ENCODE results near the gene OLR1.
"Not testable (repeated sequence)": the region's sequence is repeated elsewhere in the genome, so short reads cannot be mapped to it uniquely, and the experiment has no call there.

Gene OLR1

GRCh38 chr12:10190558-10191388 lies 18.8 kb upstream of the OLR1 start:
- peak; percentile 30 to 55 for DNase-seq

GRCh38 chr12:10189653-10190052 lies 17.7 kb upstream of the OLR1 start:
- DNase-seq, result no peak

DNA sequence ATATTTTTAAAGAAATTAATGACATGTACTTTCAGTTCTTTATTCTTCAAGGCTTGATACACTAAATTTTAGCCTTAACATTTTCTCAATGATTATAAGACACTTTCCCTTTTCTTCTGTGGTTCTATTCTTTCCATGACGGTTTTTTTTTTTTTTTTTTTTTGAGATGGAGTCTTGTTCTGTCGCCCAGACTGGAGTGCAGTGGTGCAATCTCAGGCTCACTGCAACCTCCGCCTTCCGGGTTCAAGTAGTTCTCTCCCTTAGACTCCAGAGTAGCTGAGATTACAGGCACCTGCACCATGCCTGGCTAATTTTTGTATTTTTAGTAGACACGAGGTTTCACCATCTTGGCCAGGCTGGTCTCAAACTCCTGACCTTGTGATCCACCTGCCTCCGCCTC lies 15.0 kb upstream of the OLR1 start:
- not testable (repeated sequence) for DNase-seq

DNA sequence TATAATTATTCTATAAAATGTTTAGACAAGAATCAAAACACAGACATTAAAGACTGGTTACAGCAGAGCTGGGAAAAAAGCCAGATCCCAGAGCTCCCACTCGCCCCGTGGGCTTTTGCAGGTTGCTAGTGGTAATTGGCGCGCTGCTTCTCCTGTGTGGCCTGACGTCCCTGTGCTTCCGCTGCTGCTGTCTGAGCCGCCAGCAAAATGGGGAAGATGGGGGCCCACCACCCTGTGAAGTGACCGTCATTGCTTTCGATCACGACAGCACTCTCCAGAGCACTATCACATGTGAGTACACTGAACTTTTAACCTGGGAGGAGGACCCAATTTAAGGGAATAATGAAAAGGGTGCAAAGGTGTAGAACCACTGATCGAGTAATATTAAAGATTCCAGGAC lies 14.4 kb upstream of the OLR1 start:
- no peak for DNase-seq

- no peak for DNase-seq
These were observed 12.4 kb upstream of the OLR1 start for GRCh38 chr12:10184261-10184843.

DNA sequence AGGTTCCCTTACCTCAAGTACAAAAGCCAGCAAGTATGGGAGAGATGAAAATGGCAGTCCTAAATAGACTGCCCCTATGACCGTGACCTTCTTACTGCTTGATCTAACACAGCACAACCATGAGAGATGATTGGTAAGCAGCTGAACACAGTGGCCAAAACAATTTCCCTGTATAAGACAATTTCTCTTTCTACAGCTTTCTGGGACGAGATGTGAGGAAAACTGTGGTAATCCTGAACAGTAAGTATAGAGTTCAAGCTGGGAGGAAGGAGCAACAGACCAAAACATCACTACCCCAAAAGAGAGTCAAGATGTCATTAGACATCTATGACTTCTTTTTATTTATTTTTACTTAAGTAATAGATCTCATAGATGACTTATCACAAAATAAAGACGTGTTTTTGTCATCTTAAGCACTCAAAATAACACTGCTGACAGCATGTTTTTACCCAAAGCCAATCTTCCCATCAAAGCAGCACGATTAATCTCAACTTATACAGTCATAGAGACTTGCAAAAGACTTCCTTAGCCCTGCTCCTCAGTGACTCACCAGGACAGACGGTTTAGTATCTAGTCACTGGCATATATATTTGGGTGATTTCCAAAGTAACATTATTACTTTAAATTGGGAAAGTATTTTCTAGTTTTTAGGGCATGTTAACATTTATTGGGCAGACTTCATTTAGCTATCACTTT lies 10.6 kb upstream of the OLR1 start:
- DNase-seq, result no peak

GRCh38 chr12:10179776-10180181 lies 7.8 kb upstream of the OLR1 start:
- DNase-seq, result no peak

GRCh38 chr12:10178821-10179220 lies 6.9 kb upstream of the OLR1 start, which contains the start of gene TMEM52B:
Gene TMEM52B (plus strand): TSS chr12:10179032. CDS start chr12:10179575, 543 bp downstream.
- DNase-seq, result no peak

- no peak for DNase-seq
These were observed 4.1 kb upstream of the OLR1 start for GRCh38 chr12:10175846-10176636.

DNA sequence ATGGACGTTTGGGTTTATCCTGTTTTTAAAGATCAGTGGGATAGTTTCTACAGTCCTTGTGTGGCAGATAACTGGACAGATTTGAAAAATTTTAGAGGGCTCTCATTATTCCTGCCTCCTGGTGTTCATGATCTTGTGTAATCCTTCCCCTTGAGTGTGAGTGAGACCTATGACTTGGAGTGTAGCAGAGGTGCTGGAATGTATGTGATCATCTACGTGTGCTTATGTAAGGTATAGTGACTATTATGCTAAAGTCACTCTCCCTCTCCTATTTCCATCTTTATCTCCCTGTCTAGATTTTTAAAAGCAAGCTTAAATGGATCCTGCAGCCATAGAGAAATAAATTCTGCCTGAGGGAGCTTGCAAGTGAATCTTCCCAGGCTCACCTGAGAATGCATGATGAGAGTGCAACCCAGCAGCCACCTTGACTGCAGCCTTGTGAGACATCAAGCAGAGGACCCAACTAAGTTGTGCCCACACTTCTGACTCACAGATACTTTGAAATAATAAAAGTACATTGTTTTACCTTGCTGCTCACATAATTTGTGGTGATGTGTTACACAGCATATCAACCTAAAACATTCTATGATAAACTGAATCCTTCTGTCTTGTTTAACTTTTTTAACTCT lies 3.2 kb upstream of the OLR1 start:
- DNase-seq, result no peak

DNA sequence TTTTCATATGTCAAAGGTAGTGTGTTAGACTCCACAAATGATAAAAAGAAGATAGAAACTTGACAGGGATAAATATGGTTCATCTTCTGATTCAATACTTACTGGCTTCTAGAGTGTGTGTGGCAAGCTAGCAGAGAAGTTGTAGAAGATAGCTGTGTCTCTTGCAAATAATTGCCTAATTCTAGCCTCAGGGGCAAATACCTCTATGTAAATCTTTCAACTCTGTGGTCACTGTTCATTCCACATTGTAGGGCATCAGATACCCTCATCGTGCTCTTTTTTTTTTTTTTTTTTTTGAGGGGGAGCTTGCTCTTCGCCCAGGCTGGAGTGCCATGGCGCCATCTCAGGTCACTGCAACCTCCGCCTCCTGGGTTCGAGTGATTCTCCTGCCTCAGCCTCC lies 1.7 kb downstream of the OLR1 start:
- no peak for DNase-seq

GRCh38 chr12:10169104-10169503 lies 2.8 kb downstream of the OLR1 start:
- DNase-seq, result no peak

- no peak for DNase-seq
These were observed 4.3 kb downstream of the OLR1 start for GRCh38 chr12:10167599-10167998.

- no peak for DNase-seq
These were observed 6.5 kb downstream of the OLR1 start for GRCh38 chr12:10165421-10165820.

DNA sequence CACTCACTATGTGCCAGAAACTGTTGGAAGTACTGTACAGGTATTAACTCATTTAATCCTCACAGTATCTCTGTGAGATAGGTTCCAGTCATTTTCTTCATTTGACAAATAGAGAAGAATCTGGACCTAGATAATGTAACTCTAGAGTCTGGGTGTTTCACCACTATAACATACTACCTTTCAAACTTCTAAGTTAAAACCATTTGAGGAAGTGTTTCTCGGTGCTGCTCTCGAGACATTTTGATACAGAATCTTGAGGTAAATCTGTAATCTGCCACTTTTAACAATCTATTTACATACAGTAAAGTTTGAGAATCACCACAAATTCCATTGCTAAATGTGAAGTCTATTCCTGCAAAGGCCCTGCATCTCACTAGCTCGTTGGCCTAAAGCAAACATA lies 8.8 kb downstream of the OLR1 start:
- DNase-seq, result no peak

GRCh38 chr12:10160617-10161385 lies 11.1 kb downstream of the OLR1 start:
- DNase-seq, result no peak

DNA sequence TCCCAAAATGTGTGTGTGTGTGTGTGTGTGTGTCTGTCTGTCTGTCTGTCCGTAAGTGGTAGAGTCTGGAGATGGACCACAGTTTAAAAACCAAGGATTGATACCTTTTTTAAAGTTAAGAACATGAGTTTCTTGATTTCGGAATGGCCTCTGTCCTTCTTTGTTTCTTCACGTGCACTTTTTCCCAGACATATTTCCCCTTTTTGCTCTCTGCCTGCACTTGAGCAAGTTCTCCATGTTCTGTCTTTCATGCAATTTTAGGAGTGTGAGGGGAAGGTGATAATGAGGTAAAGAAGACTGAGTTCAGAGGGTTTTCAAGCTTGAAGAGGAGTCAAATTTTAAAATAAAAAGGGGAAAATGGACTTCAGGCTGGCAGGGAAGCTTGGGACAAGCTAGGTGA lies 12.7 kb downstream of the OLR1 start:
- no peak for DNase-seq

DNA sequence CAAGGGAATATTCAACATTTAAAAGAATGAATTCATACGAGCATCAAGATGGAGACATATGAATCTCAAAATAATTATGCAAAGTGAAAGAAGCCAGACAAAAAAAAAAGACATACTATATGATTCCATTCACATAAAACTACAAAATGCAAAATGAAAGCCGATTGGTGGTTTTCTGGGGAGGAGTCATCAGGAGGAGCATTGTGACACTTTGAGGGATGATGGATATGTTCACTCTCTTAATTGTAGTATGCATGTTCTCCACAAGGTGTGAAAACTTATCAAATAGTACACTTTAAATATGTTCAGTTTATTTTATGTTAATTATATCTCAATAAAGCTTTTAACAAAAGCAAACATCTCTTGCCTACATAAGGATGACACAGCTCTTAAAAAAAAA lies 13.5 kb downstream of the OLR1 start:
- no peak for DNase-seq

DNA sequence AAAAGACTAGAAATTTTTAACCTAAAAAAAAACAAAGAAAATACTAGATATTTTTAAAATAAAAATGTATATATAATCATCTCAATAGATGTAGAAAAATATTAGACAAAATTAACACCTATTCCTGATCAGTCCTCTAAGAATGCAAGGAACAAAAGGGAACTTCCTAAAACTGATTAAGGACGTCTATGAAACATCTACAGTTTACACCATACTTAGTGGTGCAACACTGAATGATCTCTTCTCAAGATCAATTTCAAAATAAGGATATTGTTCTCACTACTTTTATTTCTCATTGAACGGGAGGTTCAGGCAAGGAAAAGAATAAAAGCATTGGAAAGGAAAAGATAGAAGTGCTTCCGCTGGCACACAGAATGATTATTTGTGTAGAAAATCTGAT lies 16.0 kb downstream of the OLR1 start:
- DNase-seq, result no peak

DNA sequence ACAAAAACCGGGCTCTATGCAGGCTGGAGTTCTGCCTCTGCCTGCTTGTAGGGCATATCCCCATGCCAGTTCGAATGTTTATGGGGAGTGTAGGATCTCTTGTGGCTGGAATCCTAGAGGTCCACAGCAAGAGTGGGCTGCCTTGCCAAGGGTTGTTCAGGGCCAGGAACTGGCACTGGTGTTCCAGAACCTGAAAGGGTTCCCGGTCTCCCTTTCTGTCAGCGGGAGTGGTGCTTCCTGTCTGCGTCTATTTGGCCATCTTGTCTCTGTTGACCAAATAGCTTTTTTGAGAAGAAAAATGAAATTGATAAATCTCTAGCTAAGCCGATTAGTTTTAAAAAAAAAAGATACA lies 17.8 kb downstream of the OLR1 start:
- DNase-seq, result no peak

- peak; percentile 46 to 56 for DNase-seq
These were observed 18.4 kb downstream of the OLR1 start for GRCh38 chr12:10153271-10154144.
